IPS-NIHi7 (cell line): ENCODE results near the gene NT5C.
A peak's percentile ranks its signal among the peaks of the same experiment; 100 is the strongest.
"Not testable (repeated sequence)": the region's sequence is repeated elsewhere in the genome, so short reads cannot be mapped to it uniquely, and the experiment has no call there.

Experiments used
- DNase-seq: peaks from one replicate; pipeline ENCODE4 v3.0.0; 2012; ENCODE audit warnings: mixed read lengths; ENCODE audit errors: extremely low spot score

The NT5C gene

DNA sequence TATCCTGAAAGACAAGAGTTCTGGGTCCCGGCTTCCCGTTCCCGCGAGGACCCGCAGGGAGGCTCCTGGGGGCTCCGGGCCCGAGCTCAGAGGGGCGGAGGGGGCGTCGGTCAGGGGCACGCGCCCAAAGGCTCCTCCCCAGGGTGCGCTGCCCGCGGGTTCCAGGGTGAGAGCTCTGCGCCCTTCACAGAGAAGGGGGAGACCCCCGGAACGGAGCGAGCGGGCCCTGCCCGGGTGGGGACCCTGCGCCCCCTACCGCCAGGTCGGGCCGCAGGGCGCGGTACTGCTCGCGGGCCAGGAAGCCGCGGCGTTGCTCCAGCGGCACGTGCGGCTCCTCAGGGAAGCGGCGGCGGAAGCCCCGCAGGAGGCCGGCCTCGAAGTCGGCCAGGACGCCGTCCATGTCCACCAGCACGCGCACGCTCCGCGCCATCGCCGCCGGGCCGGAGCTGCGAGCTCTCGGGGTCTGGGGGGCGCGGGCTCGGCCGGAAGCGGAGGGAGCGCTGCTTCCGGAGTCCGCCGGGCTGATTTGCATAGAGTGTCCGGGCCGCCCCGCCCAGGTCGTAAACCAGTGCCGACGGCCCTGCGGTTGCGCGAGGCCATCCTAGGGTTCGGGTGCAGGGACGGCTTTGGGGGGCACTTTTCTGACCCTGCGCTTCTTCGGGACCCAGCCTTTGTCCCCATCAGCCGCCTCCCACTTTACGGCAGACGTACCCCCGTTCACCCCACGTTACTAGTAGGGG lies at the start of gene NT5C:
Gene NT5C (minus strand): TSS at position 465 of the 740 bp plus-strand sequence. CDS start 35 bp downstream, at position 430.
- peak; percentile 90 for DNase-seq

DNA sequence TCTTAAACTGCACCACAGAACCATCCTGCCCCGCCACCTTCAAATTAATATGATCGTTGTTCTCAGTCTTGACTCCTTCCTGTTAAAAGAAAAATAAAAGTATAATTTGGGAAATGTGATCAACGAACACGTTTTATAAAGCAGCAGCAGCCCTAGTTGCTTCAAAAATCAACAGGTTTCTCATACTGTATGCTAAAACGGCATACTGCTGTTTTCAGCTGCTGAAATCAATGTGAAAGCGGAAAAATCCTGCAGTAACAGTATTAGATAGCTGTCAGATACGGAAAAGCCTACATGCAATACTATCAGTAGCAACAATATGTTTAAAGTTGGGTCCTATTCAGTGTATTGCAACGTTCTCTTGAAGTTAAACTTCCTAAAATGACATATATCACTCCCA lies 49.6 kb upstream of the NT5C start:
- no peak for DNase-seq

DNA sequence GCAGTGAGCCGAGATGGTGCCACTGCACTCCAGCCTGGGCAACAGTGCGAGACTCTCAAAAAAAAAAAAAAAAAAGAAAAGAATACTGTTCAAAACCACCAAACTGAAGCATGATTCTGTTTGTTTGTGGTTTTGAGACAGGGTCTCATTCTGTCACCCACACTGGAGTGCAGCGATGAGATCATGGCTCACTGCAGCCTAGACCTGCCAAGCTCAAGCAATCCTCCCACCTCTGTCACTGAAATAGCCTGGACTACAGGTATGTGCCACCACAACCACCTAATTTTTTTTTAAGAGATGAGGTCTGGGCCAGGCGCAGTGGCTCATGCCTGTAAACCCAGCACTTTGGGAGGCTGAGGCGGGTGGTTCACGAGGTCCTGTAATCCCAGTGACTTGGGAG lies 46.9 kb upstream of the NT5C start:
- DNase-seq: no peak

DNA sequence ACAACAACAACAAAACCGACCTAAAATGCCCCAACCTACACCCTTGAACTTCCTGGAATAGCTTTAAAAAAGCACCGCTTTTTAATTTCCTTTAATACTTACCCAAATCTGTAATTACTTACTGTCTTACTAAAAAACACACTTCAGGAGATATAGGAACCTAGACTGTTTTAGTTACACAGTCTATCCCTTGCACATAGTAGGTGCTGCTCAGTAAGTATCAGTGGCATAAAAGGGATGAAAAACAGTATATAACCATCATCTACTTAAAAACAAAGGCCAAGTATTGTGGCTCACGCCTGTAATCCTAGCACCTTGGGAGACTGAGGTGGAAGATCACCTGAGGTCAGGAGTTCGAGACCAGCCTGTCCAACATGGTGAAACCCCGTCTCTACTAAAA lies 45.1 kb upstream of the NT5C start:
- no peak for DNase-seq

DNA sequence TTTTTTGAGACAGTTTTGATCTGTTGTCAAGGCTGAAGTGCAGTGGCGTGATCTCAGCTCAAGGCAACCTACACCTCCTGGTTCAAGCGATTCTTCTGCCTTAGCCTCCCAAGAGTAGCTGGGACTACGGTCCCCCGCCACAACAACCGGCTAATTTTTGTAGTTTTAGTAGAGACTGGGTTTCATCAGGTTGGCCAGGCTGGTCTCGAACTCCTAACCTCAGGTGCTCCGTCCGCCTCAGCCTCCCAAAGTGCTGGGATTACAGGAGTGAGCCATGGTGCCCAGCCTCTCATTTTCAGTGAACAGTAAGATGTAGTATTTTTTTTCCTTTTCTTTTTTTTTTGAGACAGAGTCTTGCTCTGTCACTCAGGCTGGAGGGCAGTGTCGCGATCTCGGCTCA lies 43.5 kb upstream of the NT5C start:
- DNase-seq: no peak

DNA sequence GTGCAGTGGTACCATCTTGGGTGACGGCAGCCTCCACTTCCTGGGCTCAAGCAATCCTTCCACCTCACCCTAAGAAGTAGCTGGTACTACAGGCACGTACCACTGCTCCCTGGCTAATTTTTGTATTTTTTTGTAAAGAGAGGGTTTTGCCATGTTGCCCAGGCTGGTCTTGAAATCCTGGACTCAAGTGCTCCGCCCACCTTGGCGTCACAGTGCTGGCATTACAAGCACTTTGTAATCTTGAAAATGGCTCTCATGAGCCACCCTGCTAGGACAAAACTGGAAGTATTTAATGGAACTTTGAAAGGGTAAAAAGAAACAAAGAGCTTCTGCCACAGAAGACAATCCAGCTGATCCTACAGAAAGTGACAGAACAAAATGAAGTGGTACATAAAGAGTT lies 42.0 kb upstream of the NT5C start:
- DNase-seq: no peak

DNA sequence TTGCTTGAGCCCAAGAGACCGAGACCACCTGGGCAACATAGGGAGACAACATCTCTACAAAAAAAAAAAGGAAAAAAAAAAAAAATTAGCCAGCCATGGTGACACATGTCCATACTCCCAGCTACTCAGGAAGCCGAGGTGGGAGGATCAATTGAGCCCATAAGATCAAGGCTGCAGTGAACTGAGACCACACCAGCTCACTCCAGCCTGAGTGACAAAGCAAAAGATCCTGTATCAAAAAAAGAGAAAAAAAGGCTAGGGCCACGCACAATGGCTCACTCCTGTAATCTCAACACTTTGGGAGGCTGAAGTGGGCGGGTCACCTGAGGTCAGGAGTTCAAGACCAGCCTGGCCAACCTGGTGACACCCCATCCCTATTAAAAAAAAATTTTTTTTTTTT lies 37.5 kb upstream of the NT5C start:
- DNase-seq: no peak

DNA sequence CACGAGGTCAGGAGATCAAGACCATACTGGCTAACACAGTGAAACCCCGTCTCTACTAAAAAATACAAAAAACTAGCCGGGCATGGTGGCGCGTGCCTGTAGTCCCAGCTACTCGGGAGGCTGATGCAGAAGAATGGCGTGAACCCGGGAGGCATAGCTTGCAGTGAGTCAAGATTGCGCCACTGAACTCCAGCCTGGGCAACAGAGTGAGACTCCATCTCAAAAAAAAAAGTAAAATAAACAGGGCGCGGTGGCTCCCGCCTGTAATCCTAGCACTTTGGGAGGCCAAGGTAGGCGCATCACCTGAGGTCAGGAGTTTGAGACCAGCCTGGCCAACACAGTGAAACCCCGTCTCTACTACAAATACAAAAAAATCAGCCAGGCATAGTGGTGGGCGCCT lies 33.1 kb upstream of the NT5C start:
- not testable (repeated sequence) for DNase-seq

DNA sequence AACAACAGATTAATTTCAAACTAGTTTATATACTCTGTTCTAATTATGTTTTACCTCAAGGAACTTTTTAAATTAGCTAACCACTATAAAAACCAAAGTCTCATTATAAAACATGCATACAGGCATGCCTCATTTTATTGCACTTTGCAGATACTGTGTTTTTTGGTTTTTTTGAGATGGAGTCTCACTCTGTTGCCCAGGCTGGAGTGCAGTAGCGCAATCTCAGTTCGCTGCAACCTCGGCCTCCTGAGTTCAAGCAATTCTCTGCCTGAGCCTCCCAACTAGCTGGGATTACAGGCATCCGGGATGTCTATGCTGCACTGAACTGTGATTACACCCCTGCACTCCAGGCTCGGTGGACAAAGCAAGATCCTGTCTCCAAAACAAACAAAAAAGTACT lies 31.5 kb upstream of the NT5C start:
- DNase-seq: no peak

DNA sequence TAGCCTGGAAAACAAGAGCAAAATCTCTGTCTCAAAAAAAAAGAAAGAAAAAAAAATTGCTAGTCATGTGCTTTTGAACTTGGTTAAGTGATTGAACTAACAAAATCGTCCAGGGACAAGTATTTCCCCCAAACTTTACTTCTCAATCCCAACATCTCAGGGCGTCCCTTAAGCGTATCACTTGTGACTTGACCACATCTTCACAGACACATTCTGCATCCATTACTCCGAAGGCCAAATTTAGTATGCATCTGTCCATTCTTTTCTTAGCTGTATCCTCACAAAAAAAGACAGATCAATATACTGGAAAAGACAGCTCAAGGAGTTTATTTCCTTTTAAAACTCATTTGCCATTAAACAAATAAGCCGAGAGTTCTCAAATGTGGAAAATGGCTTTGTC lies 28.7 kb upstream of the NT5C start:
- no peak for DNase-seq

DNA sequence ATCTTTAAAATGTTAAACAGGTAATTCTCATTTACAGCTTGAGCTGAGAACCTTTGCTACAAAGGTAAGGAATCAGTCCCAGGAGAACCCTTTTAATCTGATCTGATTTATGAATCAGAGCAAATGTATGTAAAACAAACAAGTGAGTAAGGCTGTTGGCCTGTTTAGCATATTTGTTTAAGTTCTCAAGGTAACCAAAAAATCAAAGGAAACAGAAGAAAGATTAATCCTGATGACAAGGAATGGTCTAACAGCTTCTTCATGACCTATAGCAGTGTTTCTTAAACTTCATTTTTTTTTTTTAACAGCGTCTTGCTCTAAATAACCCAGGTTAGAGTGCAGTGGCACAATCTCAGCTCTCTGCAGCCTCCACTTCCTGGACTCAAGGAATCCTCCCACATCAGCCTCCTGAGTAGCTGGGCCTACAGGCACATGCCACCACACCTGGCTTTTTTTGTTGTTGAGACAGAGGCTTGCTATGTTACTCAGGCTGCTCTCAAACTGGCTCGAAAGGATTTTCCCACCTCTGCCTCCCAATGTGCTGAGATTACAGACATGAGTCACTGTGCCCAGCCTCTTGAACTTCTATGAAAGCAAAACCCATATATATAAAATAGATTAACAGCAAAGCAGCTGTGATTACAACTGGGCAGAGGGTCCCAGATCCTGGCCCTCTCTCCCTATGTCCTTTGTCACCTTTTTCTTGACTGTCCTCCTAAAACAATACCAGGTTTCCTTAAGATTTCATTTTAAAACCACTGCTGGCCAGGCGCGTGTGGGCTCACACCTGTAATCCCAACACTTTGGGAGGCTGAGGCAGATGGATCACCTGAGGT lies 27.9 kb upstream of the NT5C start:
- no peak for DNase-seq

DNA sequence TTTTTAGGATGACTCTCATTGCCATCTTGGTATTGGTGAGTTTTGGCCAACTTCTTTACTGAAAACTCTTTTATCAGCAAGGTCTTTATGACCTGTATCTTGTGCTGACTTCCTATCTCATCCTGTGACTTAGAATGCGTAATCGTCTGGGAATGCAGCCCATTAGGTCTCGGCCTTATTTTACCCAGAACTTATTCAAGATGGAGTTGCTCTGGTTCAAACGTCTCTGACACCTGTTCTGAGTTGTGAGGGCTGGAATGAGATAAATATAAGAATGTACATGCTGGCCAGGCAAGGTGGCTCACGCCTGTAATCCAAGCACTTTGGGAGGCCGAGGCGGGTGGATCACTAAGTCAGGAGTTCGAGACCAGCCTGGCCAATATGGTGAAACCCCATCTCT lies 26.9 kb upstream of the NT5C start:
- DNase-seq: not testable (repeated sequence)

DNA sequence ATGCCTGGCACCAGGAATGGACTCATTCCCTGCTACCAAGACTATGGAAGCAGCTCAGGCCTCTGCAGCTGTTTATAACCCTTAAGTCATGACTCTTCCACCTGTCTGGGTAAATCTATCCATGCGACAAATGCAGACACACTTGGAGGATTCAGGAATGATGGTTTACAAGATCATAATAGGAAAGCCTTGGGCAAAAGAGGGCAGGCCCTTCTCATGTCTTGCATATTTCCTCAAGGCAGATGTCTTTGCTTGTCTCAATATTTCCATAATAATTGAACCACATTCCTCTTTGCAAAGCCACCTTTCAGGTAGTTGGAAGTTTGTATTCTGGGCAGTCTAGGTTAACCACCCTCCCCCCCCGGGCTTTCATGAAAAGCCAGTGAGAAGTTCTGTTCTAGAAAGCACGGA lies 23.7 kb upstream of the NT5C start:
- no peak for DNase-seq

DNA sequence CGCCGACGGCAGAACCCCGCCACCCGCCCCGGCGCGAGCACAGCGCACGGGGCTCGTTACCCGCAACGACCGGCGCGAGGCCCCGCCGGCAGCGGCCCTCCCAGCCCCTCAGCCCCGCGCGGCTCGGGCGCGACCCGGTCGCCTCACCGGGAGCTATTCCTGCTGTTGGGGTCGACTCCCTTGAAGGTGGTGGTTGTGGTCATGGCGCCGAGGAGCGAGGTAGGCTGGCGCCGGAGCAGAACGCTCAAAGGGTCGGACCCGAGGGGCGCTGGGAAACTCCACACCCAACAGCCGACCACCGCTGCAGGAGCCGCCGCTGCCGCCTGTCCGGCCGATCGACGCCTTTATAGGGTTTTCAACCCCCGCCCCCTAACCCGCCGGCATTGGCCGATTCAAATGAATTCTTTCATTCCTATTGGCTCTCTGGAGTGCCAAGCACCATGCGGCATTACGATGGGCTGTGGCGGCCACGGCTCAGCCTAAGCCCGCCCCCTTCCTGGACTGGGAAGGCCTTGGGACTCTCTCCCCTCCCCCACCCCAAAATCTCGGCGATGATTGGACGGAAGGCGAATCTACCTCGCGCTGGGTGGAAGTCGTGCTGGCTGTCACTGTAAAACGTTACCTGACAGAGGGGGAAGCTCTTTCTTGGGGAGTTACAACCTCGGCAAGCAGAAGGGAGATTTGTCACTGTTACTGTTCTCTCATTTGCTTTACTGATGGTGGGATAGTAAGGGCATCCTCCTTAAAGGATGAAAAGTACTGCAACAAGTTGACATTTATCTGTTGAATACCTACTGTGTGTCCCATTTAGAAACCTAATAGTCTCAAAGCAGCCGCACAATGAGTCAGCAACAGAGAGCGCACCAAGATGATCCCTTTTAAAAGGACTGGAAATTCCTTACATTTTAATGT lies 22.9 kb upstream of the NT5C start, which contains the start of gene JPT1:
Gene JPT1 (minus strand): TSS at position 318 of the 912 bp plus-strand sequence. CDS start 115 bp downstream, at position 203.
- peak; percentile 98 for DNase-seq

DNA sequence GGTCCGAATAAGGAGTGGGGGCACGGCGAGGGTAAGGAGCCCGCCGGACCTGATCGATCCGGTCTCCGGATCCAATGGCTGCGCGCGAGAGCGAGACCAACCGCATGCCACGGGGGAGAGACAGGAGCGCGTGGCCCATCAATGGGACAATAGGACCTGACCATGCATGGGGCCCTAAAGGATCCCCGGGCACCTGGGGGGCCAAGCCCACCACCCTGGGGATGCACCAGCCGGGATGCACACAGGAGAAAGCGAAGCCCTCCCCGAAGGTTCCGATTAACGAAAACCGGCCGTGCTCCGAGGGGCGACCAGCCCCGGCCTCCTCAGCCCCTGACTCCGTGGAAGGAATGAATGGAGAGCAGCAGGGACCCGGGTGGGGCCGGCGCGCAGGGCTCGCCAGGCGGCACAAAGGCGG lies 22.2 kb upstream of the NT5C start:
- no peak for DNase-seq

DNA sequence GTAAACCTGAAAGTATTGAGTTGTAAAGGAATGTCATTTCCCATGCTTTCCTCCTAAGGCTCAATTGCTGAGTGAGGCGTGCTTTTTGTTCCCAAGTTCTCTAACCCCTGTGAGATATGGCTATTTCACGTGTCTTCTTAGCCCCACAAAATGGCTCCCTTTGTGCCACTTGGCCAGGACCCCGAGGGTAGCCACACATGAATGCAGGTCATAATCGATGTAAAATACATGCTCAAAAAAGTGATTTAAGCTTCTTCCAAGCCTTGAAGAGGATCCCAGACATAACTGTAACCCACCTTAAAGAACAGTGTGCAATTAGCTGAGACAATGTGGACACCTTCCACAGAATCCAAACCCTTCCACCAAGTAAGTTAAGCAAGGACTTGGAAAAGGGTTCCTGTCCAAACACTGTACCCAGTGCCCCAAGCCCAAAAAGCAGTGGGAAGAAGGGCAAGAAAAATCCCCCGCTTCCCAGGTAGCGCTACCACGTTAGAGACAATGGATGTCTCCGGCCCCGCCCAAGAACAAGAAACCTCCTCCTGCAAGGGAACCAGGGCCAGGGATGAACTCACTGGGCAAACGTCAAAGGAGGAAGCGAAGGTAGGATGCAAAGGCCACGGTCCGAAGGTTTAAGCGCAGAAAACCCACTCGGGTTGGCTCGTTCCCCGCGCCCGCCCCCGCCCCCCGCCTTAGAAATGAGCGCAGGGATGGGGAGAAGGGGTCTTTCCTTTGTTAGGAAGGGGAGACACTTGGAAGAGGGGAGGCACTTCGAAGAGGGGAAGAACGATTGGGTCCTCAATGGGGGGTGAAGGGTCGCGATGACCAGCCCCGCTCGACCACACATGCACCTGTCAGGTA lies 21.6 kb upstream of the NT5C start:
- DNase-seq: peak; percentile 50

DNA sequence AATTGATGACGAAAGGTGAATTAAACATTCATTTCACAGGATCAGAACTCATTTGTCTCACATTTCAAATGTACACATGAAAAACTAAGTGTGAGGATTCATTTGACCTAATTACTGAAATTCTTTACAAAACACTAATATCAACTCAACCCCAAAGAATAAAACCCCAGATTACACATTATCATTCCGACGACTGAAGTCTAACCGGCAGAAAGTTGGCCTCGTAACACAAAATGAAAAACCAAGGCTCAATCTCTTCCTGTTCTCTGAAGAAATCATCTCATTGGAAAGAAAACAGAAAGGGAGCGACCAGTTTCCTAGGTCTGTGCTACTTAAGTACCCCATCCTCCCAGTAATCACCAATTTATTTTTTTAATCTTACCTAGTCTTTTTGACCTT lies 21.0 kb upstream of the NT5C start:
- DNase-seq: no peak

DNA sequence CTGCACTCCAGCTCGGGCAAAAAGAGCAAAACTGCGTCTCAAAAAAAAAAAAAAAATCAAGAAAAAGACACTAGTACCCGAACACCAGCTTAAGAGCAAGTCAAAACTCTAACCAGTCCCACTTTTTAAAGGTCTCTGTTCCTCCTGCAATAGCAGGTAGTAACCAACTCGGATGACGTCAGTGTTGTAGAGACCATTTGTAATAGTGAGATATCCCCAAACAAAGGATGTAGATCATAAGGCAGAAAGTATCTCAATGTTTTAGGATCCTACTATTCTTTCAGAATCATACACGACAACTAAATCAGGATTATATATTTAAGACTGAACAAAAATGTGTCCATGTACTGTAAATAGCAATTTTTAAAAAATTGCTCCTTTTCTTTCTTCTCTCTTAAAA lies 20.4 kb upstream of the NT5C start:
- no peak for DNase-seq

DNA sequence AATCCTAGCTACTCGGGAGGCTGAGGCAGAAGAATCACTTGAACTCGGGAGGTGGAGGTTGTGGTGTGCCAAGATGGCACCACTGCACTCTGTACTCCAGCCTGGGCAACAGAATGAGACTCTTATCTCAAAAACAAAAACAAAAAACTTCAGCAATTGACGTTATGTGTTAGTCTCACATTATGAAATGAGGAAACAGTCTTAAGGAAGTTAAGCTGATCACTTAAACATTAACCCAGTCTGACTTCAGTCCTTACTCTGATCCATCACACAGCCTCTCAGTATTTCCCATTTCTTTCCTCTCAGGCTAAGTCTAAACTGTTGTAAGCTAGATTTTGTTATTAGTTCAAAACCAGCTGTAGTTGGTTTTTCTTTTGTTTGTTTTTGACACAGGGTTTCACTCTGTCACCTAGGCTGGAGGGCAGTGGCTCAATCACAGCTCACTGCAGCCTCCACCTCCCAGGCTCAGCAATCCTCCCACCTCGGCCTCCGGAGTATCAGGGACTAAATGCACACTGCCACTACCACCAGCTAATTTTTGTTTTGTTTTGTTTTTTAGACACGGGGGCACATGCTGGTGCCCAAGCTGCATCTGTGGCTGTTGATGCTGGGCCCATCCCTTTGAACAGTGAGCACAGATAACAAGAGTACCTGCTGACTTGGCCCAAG lies 16.5 kb upstream of the NT5C start:
- no peak for DNase-seq

DNA sequence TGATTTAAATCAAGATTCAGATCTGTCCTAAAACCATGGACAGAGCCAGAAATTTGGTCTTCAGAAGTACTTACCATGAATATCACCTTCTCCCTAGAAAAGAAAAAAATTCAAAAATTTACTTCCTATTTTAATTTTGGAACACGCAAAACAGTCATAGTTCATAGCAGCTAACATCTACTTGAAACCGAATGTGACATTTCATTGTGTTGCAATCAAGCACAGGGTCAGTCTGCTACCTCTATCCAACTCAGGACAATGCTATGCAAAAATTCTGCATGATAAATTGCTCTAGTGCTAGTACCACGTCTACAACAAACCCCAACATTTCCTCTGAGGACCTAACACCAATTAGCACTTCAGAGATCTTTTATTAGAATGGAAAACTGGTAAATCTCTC lies 15.1 kb upstream of the NT5C start:
- no peak for DNase-seq
